Natural killer cell (primary cell): ENCODE data around the gene STK4. TPM values are rescaled to one million over a fixed set of nuclear protein-coding genes. Genes with fewer than 3 reads are reported as not detected.

Experiments
- ATAC-seq, 3 donors: fragments of 150-1000 bp in 2 of 3; fragments of 200-7000 bp in 1 of 3; cut with Tn5 transposase; 1 replicate in 1 of 3; 2 replicates in 2 of 3; pipeline ENCODE4 v1.10.0; 2021; ENCODE audit warnings: mild to moderate bottlenecking in 2 of 3, moderate library complexity in 2 of 3
- DNase-seq, 2 donors: peaks; one replicate each; pipeline versions ENCODE4 v3.0.0 to v3.0.0-alpha.2; 2013 to 2021; ENCODE audit warnings: mixed read lengths in 1 of 2
- H3K27ac ChIP-seq: one replicate; pipeline ENCODE4 v1.5.1; 2013; ENCODE audit warnings: mild to moderate bottlenecking, low read length
- H3K27me3 ChIP-seq: one replicate; pipeline ENCODE4 v1.6.1; 2013; ENCODE audit warnings: low read length; ENCODE audit not compliant: control insufficient read depth, insufficient read depth
- H3K36me3 ChIP-seq: one replicate; pipeline ENCODE4 v1.6.1; 2013; ENCODE audit warnings: low read length; ENCODE audit not compliant: control insufficient read depth, insufficient read depth
- H3K4me1 ChIP-seq: one replicate; pipeline ENCODE4 v1.6.1; 2013; ENCODE audit warnings: low read length; ENCODE audit not compliant: control insufficient read depth, insufficient read depth
- H3K4me3 ChIP-seq: one replicate; pipeline ENCODE4 v1.5.1; 2013; ENCODE audit warnings: low read length
- H3K9me3 ChIP-seq: one replicate; pipeline ENCODE4 v1.6.1; 2013; ENCODE audit warnings: low read length; ENCODE audit not compliant: control insufficient read depth, insufficient read depth
- H3K27ac Mint-ChIP-seq, 2 donors: one replicate each; pipeline ENCODE4 v1.8.0; 2022; ENCODE audit warnings: mild to moderate bottlenecking in 2 of 2, mixed read lengths in 2 of 2, moderate library complexity in 1 of 2
- H3K27me3 Mint-ChIP-seq, 2 donors: one replicate each; pipeline ENCODE4 v1.8.0; 2022; ENCODE audit warnings: low read depth in 2 of 2, mixed read lengths in 2 of 2
- H3K36me3 Mint-ChIP-seq: one replicate; pipeline ENCODE4 v1.8.0; 2022; ENCODE audit warnings: mixed read lengths
- H3K4me1 Mint-ChIP-seq, 2 donors: one replicate each; pipeline ENCODE4 v1.8.0; 2022; ENCODE audit warnings: mixed read lengths in 2 of 2
- H3K4me3 Mint-ChIP-seq: one replicate; pipeline ENCODE4 v1.8.0; 2022; ENCODE audit warnings: mild to moderate bottlenecking, moderate library complexity, mixed read lengths
- H3K9me3 Mint-ChIP-seq, 2 donors: one replicate each; pipeline ENCODE4 v1.8.0; 2022; ENCODE audit warnings: mixed read lengths in 2 of 2
- WGBS: methylation state at CpG from one replicate; pipeline ENCODE4 v1.1.7; 2013; ENCODE audit warnings: missing lambda C conversion rate; ENCODE audit not compliant: insufficient coverage; 5-methylcytosine and 5-hydroxymethylcytosine counted together
- intact Hi-C: fragments of 100-400 bp; cut with micrococcal nuclease; formaldehyde crosslinking; loops from one replicate; pipeline ENCODE4 v1.14.2; 2022
- total RNA-seq, 4 donors: library from RNA; stranded (reverse); fragments of 120-200 nt in 1 of 4; gene quantifications; one replicate each; pipeline versions ENCODE4 v1.2.3 to v1.2.4, GENCODE V29; 2013 to 2022
- TF ChIP-seq, protein P1 (sequence below): fragments of 200-600 bp; IDR thresholded peaks from one replicate; pipeline ENCODE4 v1.8.0; 2022; ENCODE audit warnings: antibody characterized with exemption

Gene STK4
- total RNA-seq, 3 donors from 2014 or later (not counting 1 experiment from before 2014, with no cell fraction given) = 351 to 394 (median 366) TPM

DNA sequence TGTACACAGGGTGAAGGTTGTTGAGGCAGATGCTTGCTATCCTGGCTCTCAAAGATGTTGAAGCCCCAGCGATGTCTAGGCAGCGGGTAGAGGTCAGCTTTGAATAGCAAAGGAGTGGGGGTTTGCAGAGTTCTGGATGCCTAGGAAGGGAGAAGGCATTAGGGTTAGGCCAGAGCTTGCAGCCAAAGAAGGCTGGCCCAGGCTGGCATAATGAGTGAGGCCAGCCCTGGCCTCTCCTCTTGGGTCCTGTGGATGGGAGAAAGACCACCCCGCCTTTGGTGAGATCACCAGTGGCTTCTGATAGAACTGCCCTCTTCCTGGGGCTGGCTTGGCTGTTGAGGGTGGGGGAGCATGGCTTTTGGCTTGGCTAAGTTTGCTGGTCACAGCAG, 149.1 kb downstream of the STK4 start:
- Histone ChIP-seq H3K27ac (no peak overlapping the region), H3K4me1 (no peaks in the 10 kb centered on the region), H3K4me3 (no peak overlapping the region), H3K36me3 (no peaks in the 10 kb centered on the region), H3K9me3 (no peaks in the 10 kb centered on the region), H3K27me3 (no peaks in the 10 kb centered on the region)
- no peak overlapping the region for H3K4me3 Mint-ChIP-seq
- peaks cover 8 to 26% of the 10 kb centered on the region in 2 donors for H3K27me3 Mint-ChIP-seq
- no peak overlapping the region for H3K27ac Mint-ChIP-seq
- no peak for DNase-seq
- H3K9me3 Mint-ChIP-seq = no peaks in the 10 kb centered on the region
- ATAC-seq = no peak
- TF ChIP-seq, protein P1, sequence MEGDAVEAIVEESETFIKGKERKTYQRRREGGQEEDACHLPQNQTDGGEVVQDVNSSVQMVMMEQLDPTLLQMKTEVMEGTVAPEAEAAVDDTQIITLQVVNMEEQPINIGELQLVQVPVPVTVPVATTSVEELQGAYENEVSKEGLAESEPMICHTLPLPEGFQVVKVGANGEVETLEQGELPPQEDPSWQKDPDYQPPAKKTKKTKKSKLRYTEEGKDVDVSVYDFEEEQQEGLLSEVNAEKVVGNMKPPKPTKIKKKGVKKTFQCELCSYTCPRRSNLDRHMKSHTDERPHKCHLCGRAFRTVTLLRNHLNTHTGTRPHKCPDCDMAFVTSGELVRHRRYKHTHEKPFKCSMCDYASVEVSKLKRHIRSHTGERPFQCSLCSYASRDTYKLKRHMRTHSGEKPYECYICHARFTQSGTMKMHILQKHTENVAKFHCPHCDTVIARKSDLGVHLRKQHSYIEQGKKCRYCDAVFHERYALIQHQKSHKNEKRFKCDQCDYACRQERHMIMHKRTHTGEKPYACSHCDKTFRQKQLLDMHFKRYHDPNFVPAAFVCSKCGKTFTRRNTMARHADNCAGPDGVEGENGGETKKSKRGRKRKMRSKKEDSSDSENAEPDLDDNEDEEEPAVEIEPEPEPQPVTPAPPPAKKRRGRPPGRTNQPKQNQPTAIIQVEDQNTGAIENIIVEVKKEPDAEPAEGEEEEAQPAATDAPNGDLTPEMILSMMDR = no peak
- no peaks in the 10 kb centered on the region for H3K4me1 Mint-ChIP-seq
- no peaks in the 10 kb centered on the region for H3K36me3 Mint-ChIP-seq
- intact Hi-C loops = no loop called here
- 85% methylated on average over 3 of the region's 3 CpGs for WGBS

DNA sequence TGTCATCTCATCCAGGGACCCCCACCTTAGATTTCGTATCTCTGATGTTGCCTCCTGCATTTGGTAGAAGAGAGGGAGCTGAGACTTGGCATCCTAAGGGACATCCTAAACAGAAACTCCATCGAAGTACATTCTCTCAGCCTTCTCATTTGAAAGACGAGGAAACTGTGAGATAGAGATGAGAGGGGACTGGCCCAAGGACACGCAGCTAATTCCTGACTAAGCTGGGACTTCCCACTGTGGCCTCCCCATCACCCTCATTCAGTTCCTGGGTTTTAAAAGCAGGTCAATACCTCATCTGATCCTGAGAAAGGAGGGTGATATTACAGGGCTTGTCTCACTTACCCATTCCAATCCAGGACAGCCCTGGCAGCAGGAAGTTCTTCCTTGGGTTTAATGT, 149.5 kb downstream of the STK4 start:
- H3K4me1 Mint-ChIP-seq = no peaks in the 10 kb centered on the region
- Histone ChIP-seq H3K36me3 (no peaks in the 10 kb centered on the region), H3K4me3 (no peak overlapping the region), H3K9me3 (no peaks in the 10 kb centered on the region), H3K27ac (no peak overlapping the region), H3K27me3 (no peaks in the 10 kb centered on the region), H3K4me1 (no peaks in the 10 kb centered on the region)
- intact Hi-C loops = no loop called here
- ATAC-seq (no peak), DNase-seq (no peak)
- no peak overlapping the region for H3K27ac Mint-ChIP-seq
- H3K36me3 Mint-ChIP-seq = no peaks in the 10 kb centered on the region
- peaks cover 9 to 26% of the 10 kb centered on the region in 2 donors for H3K27me3 Mint-ChIP-seq
- TF ChIP-seq, protein P1 = no peak
- H3K9me3 Mint-ChIP-seq = no peaks in the 10 kb centered on the region
- no peak overlapping the region for H3K4me3 Mint-ChIP-seq
- WGBS = 73% methylated on average over 2 of the region's 4 CpGs

DNA sequence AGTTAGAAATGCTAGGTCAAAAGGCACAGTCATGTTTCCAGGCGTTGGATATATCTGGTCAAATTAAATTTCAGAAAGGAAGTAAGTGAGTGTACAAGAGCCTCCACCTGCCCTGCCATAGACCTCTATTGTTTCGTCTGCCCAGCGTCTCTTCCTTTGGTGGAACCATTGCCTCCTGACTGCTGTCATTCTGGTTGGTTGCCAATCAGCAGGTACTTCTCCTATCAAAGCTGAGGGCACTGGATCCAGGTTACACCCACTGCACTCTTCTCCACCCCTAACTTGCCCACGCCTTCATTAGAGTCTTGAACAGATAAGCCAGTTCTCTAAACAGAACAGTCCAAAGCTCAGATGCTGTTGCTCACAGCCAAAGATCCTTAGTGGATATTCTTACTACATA, 151.3 kb downstream of the STK4 start:
- Mint-ChIP-seq H3K4me1 (no peaks in the 10 kb centered on the region), H3K4me3 (no peak overlapping the region), H3K9me3 (no peaks in the 10 kb centered on the region), H3K36me3 (no peaks in the 10 kb centered on the region), H3K27me3 (peaks cover 9 to 26% of the 10 kb centered on the region in 2 donors), H3K27ac (no peak overlapping the region)
- ATAC-seq (no peak), DNase-seq (no peak)
- TF ChIP-seq, protein P1 = no peak
- 78% methylated on average over 4 of the region's 4 CpGs for WGBS
- Histone ChIP-seq H3K4me1 (no peaks in the 10 kb centered on the region), H3K36me3 (no peaks in the 10 kb centered on the region), H3K9me3 (no peaks in the 10 kb centered on the region), H3K27me3 (no peaks in the 10 kb centered on the region), H3K4me3 (no peak overlapping the region), H3K27ac (no peak overlapping the region)
- intact Hi-C loops = no loop called here

DNA sequence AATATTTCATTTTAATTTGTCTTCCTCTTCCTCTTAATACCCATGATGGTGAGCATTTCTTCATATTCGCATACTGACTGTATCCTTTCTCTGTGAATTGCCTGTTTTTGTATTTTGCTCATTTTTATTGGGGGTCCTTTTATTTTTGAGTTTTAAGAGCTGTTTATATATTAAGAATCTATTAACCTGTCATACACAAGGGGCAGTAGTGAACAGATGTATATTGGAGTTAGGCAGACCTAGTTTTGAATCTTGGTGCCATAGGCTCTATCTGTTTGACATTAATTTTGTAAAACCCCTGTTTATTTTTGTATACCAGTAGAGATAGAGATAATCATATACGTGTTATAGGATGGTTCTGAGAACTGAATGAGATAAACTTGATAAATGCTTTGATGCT, 151.7 kb downstream of the STK4 start:
- TF ChIP-seq, protein P1 = no peak
- Mint-ChIP-seq H3K27me3 (peaks cover 9 to 26% of the 10 kb centered on the region in 2 donors), H3K4me3 (no peak overlapping the region), H3K27ac (no peak overlapping the region), H3K36me3 (no peaks in the 10 kb centered on the region), H3K4me1 (no peaks in the 10 kb centered on the region), H3K9me3 (no peaks in the 10 kb centered on the region)
- DNase-seq (no peak), ATAC-seq (no peak)
- no peaks in the 10 kb centered on the region for H3K9me3 ChIP-seq
- no peak overlapping the region for H3K4me3 ChIP-seq
- H3K36me3 ChIP-seq = no peaks in the 10 kb centered on the region
- intact Hi-C loops = no loop called here
- no CpG with 5 or more reads among the region's 2 CpGs for WGBS
- no peaks in the 10 kb centered on the region for H3K27me3 ChIP-seq
- no peak overlapping the region for H3K27ac ChIP-seq
- no peaks in the 10 kb centered on the region for H3K4me1 ChIP-seq
